HG03342 (cell line): ENCODE data around the gene IRF8.
"Not testable (repeated sequence)": the region's sequence is repeated elsewhere in the genome, so short reads cannot be mapped to it uniquely, and the experiment has no call there.

Experiments used
- ATAC-seq: cut with Tn5 transposase; IDR thresholded peaks from one replicate; pipeline ENCODE4 v1.9.1; 2021; ENCODE audit warnings: mild to moderate bottlenecking, moderate library complexity; ENCODE audit not compliant: unreplicated experiment

The IRF8 gene

GRCh38 chr16:85891033-85891775 is 7.8 kb upstream of the IRF8 start:
- no peak for ATAC-seq

GRCh38 chr16:85891776-85892166 is 7.2 kb upstream of the IRF8 start:
- ATAC-seq = no peak

DNA sequence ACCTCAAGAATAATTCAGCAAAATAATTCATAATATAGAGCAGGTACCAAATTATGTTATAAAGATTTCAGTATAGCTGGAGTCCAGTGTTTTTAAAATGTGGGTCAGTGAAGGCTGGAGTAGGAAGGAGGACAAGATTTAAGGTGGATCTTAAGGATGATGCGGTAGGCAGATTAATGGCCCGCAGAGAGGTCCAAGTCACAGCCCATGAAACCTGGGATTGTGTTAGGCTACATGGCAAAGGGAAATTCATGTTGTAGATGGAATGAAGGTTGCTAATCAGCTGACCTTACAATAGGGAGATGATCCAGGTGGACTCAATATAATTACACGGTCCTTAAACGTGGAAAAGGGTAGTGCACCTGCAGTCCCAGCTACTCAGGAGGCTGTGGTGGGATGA is 6.2 kb upstream of the IRF8 start:
- ATAC-seq = no peak

DNA sequence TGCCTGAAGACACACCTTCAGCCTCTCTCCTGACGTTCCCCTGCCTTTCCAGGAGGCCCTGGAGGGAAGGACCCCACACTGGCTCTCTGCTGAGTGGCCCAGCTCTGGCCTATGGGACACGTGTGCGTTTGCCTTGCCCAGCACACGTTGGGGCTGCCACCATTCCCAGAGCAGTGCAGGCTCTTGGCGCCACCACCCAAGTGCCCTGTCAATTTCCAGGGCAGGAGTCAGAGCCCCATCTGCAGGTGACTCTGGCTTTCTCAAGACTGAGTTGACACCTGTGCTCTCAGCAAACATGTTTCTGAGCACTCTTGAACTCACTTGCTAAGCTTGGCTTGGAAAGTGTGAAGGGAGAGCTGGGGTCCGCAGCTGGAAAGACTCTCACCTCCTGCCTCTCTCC is 4.7 kb upstream of the IRF8 start:
- ATAC-seq = no peak

DNA sequence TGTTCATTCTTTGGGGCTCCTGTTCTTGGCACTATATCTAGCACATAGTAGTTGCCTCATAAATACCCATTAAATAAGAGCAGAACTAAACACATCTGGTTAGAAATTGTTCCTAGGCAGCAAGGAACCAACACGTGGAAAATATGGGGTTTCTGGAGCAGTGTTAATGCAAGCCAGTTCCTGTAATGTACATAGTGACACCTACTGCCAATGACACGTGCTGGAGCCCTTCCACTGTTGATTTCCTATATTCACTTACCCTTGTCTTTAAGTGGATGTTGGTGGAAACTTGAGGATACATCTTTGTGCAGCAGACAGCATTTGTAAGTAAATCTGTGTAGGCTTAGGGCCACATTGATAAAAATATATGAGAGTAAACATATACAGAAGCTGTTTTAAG is 1.6 kb upstream of the IRF8 start:
- ATAC-seq = no peak

DNA sequence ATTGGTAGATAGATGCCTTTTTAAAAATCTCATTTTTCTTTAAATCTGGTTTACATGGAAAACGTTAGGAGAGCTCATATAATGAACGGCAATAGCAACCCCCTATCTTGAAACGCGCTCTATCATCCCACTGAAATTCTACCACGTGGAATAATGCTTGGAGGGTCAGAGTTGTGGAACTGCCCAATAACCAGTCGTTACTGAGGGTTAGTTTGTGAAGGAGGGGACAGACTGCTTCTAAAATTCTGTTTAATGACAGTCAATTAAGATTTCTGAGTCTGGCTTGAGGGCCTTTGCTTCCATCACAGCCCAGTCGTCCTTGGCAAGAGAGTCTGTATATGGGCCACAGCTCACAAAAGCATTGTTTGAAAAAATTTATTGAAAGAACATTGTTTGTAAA is 482 bp downstream of the IRF8 start:
- ATAC-seq = no peak

DNA sequence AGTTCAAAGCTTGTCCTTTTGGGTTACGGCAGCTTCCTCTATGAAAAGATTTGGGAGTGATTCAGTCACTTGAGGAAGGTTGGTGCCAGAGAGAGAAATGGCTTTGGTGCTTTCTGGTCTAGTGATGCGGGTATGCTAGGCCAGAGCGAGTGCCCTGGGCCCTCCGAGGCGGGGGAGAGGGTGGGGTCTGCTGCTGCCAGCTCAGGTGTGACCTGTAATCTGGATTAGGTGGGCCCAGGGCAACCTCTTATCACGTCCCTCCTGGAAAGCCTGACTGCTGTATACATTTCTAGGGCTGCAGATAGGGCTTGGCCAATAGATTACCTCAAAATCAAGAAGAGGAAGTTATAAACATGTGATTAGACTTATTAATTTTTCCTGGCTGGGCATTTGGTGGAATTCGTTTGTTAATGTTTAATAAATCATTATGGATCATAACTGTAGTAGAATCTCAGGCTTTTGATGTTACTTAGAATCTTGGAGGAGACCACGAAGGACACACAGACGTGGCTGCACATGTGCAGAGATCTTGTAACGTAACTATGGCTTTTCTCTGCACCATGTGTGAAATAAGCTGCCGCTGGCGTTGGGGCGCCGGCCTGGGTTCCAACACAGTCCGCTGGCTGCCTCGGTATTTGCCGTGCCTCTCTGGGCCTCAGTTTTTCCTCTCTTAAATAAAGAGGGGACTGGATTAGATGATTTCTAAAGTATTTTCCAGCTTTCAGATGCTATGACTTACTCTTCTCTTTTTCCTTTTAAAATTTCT is 1.2 kb downstream of the IRF8 start:
- ATAC-seq = no peak

GRCh38 chr16:85901110-85901509 is 2.1 kb downstream of the IRF8 start:
- ATAC-seq = no peak

DNA sequence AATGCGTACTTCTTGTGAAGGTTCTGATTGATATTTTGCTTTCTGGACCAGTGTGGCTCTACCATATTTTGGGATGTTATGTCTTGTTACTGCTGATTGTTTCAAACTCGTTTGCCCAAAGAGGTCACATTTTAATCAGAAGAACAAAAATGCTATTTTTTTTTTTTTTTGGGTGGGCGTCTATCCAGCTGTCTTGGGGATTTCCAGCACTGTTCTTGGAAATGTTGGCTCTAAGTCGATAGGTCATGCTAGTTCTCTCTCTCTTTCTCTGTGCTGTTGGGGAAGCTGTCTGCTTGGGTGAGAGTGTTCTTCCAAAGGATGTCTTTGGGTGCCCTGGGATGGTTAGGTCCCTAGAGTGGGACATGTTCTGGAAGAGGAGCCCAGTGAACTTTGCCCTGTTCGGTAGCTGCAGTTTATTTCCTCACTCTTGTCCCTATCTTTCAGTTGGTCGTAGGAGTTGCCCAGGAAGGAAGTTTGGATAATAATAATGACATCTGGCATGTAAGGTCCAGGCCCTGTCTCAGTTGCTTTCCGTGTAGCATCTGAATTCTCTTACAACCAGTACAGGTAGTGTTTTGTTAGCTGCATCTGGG is 2.9 kb downstream of the IRF8 start:
- ATAC-seq = no peak

GRCh38 chr16:85902366-85903155 is 3.6 kb downstream of the IRF8 start:
- peak; percentile 56 for ATAC-seq

- no peak for ATAC-seq
These were observed 4.6 kb downstream of the IRF8 start for GRCh38 chr16:85903559-85903958.

DNA sequence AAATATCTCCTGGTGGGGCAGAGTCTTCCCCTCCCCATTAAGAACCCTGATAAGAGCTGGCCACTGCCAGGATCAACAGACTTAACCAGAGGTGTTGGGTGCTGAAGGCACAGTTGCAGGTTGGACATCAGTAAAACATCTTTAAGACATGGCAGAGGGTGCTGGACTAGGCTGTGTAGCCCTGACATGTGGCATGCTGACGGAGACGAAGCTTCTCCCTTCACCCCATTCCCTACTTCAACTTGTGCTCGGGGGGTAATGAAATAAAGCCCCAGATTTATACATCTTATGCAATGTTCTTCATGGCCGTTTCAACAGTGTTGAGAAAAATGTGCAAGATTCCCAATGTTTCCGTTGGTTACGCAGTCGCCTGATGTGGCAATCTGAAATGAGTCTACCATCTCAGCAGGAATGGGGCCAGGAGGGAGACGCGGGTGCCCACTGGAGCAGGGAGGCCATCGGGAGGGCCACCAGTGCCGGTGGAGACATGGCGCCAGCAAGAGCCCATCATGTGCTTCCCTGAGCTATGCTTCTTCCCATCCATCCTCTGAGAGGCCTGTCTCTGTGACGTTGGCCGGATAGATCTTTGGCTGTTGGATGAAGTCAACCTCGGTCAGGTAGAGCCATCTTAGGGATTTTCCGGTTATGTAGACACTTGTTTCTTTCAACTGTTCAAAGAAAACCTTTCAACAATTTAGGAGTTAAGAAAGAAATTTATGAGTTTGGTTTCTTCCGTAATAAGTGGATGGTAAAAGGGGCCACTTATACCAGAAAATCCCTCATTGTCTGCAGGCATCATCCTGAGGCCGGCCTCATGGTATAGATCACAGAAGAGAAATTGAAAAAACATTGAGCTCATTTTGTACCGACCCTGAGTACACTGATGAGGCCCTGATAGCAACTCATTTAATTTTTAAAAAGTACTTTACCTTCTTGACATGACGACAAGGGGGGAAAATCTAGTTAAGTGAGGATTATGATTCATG is 6.4 kb downstream of the IRF8 start:
- ATAC-seq = no peak

DNA sequence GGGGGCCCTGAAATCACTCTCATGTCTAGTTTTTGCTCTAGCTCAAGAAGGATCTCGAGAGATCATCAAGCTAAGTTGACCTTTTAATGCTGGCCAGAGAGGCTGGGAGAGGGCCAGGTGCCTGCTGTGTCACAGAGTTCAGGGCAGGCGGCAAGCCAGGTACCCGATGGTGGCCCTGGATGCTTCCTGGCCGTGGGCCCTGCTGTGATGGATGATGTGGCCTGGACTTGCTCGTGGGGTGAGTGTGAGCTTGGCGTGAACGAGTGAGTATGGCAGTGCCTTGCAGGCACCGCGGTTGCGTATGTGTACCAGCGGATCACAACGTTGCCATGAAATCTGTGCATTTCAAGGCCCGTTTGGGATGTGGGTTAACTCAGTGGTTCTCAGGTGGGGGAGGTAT is 7.4 kb downstream of the IRF8 start:
- ATAC-seq = no peak

DNA sequence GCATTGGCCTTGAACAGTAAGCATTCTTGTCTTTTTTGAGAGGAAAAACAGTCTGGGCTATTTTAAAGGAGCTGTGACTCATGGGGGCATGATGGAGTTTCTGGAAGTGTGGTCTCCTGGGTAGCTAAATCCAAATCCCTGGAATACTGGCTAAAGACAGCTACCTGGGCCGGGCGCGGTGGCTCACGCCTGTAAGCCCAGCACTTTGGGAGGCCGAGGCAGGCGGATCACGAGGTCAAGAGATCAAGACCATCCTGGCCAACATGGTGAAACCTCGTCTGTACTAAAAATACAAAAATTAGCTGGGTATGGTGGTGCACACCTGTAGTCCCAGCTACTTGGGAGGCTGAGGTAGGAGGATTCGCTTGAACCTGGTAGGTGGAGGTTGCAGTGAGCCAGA is 8.3 kb downstream of the IRF8 start:
- ATAC-seq = not testable (repeated sequence)

GRCh38 chr16:85908444-85908843 is 9.5 kb downstream of the IRF8 start:
- ATAC-seq = peak; percentile 44

- no peak for ATAC-seq
These were observed 10.1 kb downstream of the IRF8 start for GRCh38 chr16:85908889-85909589.

DNA sequence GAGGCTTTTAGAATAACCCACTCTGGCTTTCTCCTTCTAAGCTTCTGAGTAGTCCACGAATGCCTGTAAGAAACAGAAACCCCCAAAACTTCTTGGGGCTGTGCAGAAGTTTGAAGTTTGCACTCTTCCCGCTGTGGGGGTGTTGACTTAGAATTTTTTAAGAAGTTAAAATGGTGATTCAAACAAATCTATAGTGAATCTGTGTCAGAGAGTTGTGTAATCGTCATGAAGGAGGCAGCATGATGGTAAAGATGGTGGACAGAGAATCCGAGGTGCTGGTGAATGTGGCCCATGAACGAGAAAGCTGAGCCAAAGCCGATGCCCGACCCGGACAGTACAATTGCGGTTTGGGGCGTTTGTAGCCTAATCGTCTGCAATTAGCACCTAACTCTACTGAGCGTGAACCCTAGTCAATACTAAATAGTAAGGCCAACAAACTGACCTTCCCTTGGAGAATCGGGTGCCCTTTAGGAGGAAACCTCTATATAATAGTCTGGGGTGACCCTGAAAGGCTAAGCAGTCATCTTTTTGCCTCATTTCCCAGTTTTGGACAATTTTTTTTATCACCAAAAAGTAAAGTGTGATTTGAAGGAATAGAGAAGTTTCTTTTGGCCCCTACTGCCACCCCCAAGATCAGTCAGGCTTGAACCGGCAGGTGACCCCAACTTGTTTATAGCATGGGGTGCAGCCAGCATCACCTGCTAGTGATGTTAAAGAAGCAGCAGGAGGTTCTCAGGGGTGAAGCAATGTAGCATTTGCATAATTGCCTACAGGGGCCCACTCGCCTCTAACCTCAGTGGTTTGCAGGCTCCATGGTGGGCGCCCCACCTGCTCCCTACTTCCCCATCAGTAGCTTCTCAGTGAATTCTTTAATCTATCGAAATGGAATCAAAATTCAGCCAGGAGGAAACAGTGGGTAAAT is 11.2 kb downstream of the IRF8 start:
- no peak for ATAC-seq

DNA sequence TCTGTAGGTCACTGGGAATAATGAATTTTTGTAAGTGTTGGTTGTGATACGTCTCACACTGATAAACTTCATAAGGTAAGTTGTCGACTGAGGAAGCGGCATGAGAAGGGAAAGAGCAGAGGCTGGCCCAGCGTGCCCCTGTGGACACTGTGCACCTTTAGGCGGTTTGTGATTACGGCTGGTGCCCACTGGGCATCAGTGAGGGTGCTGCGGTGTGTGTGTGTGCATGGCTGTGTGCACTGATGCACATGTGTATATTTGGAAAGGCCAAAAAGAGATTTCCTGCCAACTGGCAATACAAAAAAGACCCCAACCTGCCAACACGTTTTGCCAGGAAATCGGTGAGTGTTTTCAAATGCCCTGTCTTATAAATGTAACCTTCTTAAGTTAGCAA is 11.9 kb downstream of the IRF8 start:
- no peak for ATAC-seq
